Heart left ventricle (tissue), 16 donors: ENCODE data around the gene PPM1G. TPM values are rescaled to one million over a fixed set of nuclear protein-coding genes. Genes with fewer than 3 reads are reported as not detected.

Experiments used
- ATAC-seq, 4 donors: fragments of 200-7000 bp; cut with Tn5 transposase; one replicate each; pipeline ENCODE4 v1.9.1; 2020 to 2022; ENCODE audit warnings: moderate library complexity in 4 of 4, mild to moderate bottlenecking in 3 of 4, moderate number of reproducible peaks in 1 of 4
- DNase-seq, 5 donors: peaks; one replicate each; pipeline ENCODE4 v3.0.0-alpha.2; 2020
- H3K27ac ChIP-seq, 12 donors: fragments of 200-600 bp; sonication (generic) in 4 of 12; one replicate each; pipeline versions ENCODE4 v1.5.0 to v1.8.0; 2016 to 2022; ENCODE audit warnings: mild to moderate bottlenecking in 2 of 12
- H3K27me3 ChIP-seq, 9 donors: fragments of 200-600 bp; sonication (generic) in 2 of 9; one replicate each; pipeline versions ENCODE4 v1.5.1 to v1.8.0; 2016 to 2022; ENCODE audit warnings: mild to moderate bottlenecking in 3 of 9
- H3K36me3 ChIP-seq, 9 donors: fragments of 200-600 bp; sonication (generic) in 2 of 9; one replicate each; pipeline versions ENCODE4 v1.5.0 to v1.8.0; 2018 to 2022; ENCODE audit warnings: mild to moderate bottlenecking in 2 of 9
- H3K4me1 ChIP-seq, 12 donors: fragments of 200-600 bp; sonication (generic) in 4 of 12; one replicate each; pipeline versions ENCODE4 v1.5.0 to v1.8.0; 2016 to 2022; ENCODE audit warnings: mild to moderate bottlenecking in 3 of 12
- H3K4me3 ChIP-seq, 12 donors: fragments of 200-600 bp; sonication (generic) in 4 of 12; one replicate each; pipeline versions ENCODE4 v1.5.0 to v1.8.0; 2017 to 2022; ENCODE audit warnings: mild to moderate bottlenecking in 9 of 12, moderate library complexity in 4 of 12
- H3K9me3 ChIP-seq, 12 donors: fragments of 200-600 bp; sonication (generic) in 4 of 12; one replicate each; pipeline versions ENCODE4 v1.5.0 to v1.8.0; 2016 to 2022; ENCODE audit warnings: mild to moderate bottlenecking in 1 of 12
- CTCF ChIP-seq, 12 donors: fragments of 200-600 bp; sonication (generic) in 4 of 12; IDR thresholded peaks; one replicate each; pipeline versions ENCODE4 v1.5.0 to v1.8.0; 2018 to 2022; ENCODE audit warnings: antibody characterized with exemption in 12 of 12, mild to moderate bottlenecking in 5 of 12
- POLR2A ChIP-seq, 2 donors: fragments of 450-650 bp; IDR thresholded peaks; one replicate each; pipeline ENCODE4 v1.6.1; 2017; ENCODE audit warnings: antibody characterized with exemption in 2 of 2, mild to moderate bottlenecking in 2 of 2, moderate library complexity in 2 of 2
- WGBS, 4 donors: extraction: QIAGEN DNeasy Blood & Tissue Kit in 2 of 4; methylation state at CpG; one replicate each; pipeline versions ENCODE4 v1.1.5 to v1.1.7; 2013 to 2018; 5-methylcytosine and 5-hydroxymethylcytosine counted together
- intact Hi-C, 10 donors: fragments of 100-400 bp; cut with DNase I; formaldehyde crosslinking; loops; one replicate each; pipeline versions ENCODE4 v1.11.1 to v1.14.2; 2022
- polyA plus RNA-seq, 2 donors: library from polyadenylated mRNA; stranded (reverse); fragments of 200-250 nt; gene quantifications; one replicate each; pipeline ENCODE4 v1.2.3, GENCODE V29; 2013
- total RNA-seq, 9 donors: library from RNA; depleted of rRNA in 2 of 9; stranded (reverse); fragments of >200 nt in 2 of 9; fragmentation: NEBNext Ultra II Directional in 3 of 9; extraction: Animal tissue kit (Norgen Biotek cat#: 25700) in 3 of 9; gene quantifications; one replicate each; pipeline versions ENCODE4 v1.1.0 to v1.2.4, GENCODE V29; 2016 to 2023
- donor health status: ischemic (EF 13 %, LVEDD 7.1; RV severe dilation, severe dysfunction).
- donor health status: healthy with polysubstance abuse.
- donor health status: DM: no; HTN: yes; CAD: no.
- donor health status: DM: no; HTN: no; CAD: no.
- donor health status: ischemic (EF 25% LVEDD 6.9; RV normal size, moderate dysfunction).
- donor health status: ischemic (EF 25% LVEDD 5.7; RV mildly dilated, moderate dysfunction).
- donor health status: healthy.
- donor health status: DM: yes; HTN: yes; CAD: no.
- donor health status: ischemic (EF 35%, LVEDD 5.7; RV mildly dilated, moderate dysfunction).
- donor health status: nonischemic (EF 11% LVEDD 7.7; RV severe dilation, severe dysfunction).
- donor health status: DM: yes; HTN: yes; CAD: no.
- donor health status: PGD.
- donor health status: ischemic (EF 29% LVEDD 5.4; RV normal size, mild dysfunction).
- donor health status: nonischemic (EF 23%, LVEDD 6.1; RV moderate dilation, normal function).

Gene PPM1G
- total and polyA plus RNA-seq, 11 donors: 31.2 to 87.2 (median 40.2) TPM

DNA sequence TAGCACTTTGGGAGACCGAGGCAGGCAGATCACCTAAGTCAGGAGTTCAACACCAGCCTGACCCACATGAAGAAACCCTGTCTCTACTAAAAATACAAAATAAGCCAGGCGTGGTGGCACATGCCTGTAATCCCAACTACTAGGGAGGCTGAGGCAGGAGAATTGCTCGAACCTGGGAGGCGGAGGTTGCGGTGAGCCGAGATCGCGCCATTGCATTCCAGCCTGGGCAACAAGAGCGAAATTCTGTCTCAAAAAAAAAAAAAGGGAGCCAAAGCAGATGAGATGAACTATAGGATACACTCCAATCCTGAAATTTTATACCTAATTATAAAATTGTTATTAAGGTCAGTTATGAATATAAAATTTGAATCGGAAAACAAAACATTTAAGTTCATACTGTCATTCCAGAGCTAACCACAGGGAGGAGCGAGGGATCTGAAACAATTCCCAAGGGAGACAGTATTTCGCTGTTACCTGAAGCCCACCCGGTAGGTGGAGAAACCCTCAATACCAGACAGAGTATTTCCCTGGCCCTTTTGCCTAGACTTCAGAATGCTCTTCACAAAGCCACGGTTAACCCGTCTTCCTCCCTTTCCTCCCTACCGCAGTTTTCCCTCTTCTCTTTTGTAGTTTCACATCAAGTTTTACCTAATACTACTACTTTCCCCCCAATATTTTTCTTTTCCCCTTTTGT, 1.4 kb downstream of the PPM1G start:
- TF ChIP-seq POLR2A (IDR thresholded peaks at IDR 0.05): no peak
- peak; percentile 22 to 56 (median 41) for TF ChIP-seq CTCF (IDR thresholded peaks at IDR 0.05)
- Histone ChIP-seq H3K4me1 (peaks cover 0 to 33% (median 20%) of the 10 kb centered on the region in 12 donors), H3K4me3 (peak overlapping the region in 10 of 12 donors; percentile 69 to 100 (median 98)), H3K27ac (peak overlapping the region in 4 of 12 donors; percentile 91 to 96 (median 92)), H3K27me3 (no peaks in the 10 kb centered on the region), H3K36me3 (peaks cover 0 to 16% (median 5%) of the 10 kb centered on the region in 9 donors), H3K9me3 (no peaks in the 10 kb centered on the region)
- 50 to 54% (median 54%) methylated on average over 16 of the region's 16 CpGs for WGBS, 4 donors
- intact Hi-C loops: loop anchor here in 6 of 10 donors (2.0 kb wide), 2 partner anchors 21 to 51 kb away; partner anchors contain the start of genes NRBP1 (in 5 of the 6) and GTF3C2 (in 1 of the 6)
- ATAC-seq: no peak
- DNase-seq: no peak

- WGBS, 4 donors: 88 to 100% (median 97%) methylated on average over 2 of the region's 2 CpGs
- TF ChIP-seq POLR2A (IDR thresholded peaks at IDR 0.05): no peak
- TF ChIP-seq CTCF (IDR thresholded peaks at IDR 0.05): no peak
- Histone ChIP-seq H3K9me3 (no peaks in the 10 kb centered on the region), H3K27me3 (no peaks in the 10 kb centered on the region), H3K36me3 (peaks cover 0 to 8% (median 0%) of the 10 kb centered on the region in 9 donors), H3K27ac (no peak overlapping the region), H3K4me1 (peaks cover 0 to 4% (median 0%) of the 10 kb centered on the region in 12 donors), H3K4me3 (no peak overlapping the region)
- ATAC-seq (no peak), DNase-seq (no peak)
- intact Hi-C loops: no loop called here
Measured at GRCh38 chr2:27400348-27401135, 8.8 kb downstream of the PPM1G start.

DNA sequence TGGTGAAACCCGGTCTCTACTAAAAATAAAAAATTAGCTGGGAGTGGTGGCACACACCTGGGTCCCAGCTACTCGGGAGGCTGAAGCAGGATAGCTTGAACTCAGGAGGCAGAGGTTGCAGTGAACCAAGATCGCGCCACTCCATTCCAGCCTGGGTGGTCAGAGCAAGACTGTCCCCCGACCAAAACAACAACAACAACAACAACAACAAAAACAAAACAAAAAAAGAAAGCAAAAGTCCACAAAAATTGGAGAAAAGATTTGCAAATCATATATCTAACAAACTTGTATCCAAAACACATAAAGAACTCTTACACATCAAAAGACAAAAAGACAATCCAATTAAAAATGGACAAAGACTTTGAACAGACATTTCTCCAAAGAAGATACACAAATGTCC, 10.4 kb downstream of the PPM1G start:
- TF ChIP-seq POLR2A (IDR thresholded peaks at IDR 0.05) (no peak), CTCF (IDR thresholded peaks at IDR 0.05) (no peak)
- no peak overlapping the region for H3K27ac ChIP-seq
- no peaks in the 10 kb centered on the region for H3K27me3 ChIP-seq
- no peak for ATAC-seq
- H3K4me1 ChIP-seq: peaks cover 0 to 4% (median 0%) of the 10 kb centered on the region in 12 donors
- DNase-seq: no peak
- 93 to 96% (median 95%) methylated on average over 5 of the region's 5 CpGs for WGBS, 4 donors
- peaks cover 0 to 8% (median 0%) of the 10 kb centered on the region in 9 donors for H3K36me3 ChIP-seq
- H3K9me3 ChIP-seq: no peaks in the 10 kb centered on the region
- intact Hi-C loops: no loop called here
- no peak overlapping the region for H3K4me3 ChIP-seq

- peaks cover 0 to 12% (median 7%) of the 10 kb centered on the region in 9 donors for H3K36me3 ChIP-seq
- 95 to 98% (median 98%) methylated on average over 33 of the region's 33 CpGs for WGBS, 4 donors
- no peak overlapping the region for H3K4me3 ChIP-seq
- H3K9me3 ChIP-seq: no peaks in the 10 kb centered on the region
- DNase-seq (no peak), ATAC-seq (no peak)
- TF ChIP-seq POLR2A (IDR thresholded peaks at IDR 0.05) (no peak), CTCF (IDR thresholded peaks at IDR 0.05) (no peak)
- H3K4me1 ChIP-seq: no peaks in the 10 kb centered on the region
- H3K27ac ChIP-seq: no peak overlapping the region
- no peaks in the 10 kb centered on the region for H3K27me3 ChIP-seq
- intact Hi-C loops: no loop called here
Measured at GRCh38 chr2:27393225-27393624, 16.2 kb downstream of the PPM1G start.
